Measurements from ENCODE around the gene EVL.

GRCh38 chr14:100128688-100129087 is 63.5 kb downstream of the EVL start:
- TF ChIP-seq CTCF (IDR thresholded peaks at IDR 0.05 in 2 of 3, conservative IDR thresholded peaks at IDR 0.05 in 1 of 3; ENCODE audit: control insufficient read depth in 2 of 3, extremely low read depth in 1 of 3, insufficient read depth in 1 of 3, low read depth in 3 of 3, low read length in 3 of 3) (no peak), POLR2AphosphoS5 (IDR thresholded peaks at IDR 0.05; ENCODE audit: low read length) (no peak), SMAD5 (IDR thresholded peaks at IDR 0.05; ENCODE audit: low read depth) (no peak), CEBPB (IDR thresholded peaks at IDR 0.05; ENCODE audit: borderline replicate concordance in 1 of 2, low read depth in 2 of 2, low read length in 2 of 2) (no peak), NFYA (IDR thresholded peaks at IDR 0.05; ENCODE audit: borderline replicate concordance, low read depth, low read length) (no peak), CHD2 (IDR thresholded peaks at IDR 0.05; ENCODE audit: borderline replicate concordance, low read depth, low read length) (no peak), ATF7 (IDR thresholded peaks at IDR 0.05; ENCODE audit: low read depth) (no peak), REST (IDR thresholded peaks at IDR 0.05; ENCODE audit: low read depth, low read length) (no peak), POLR2A (IDR thresholded peaks at IDR 0.05; ENCODE audit: low read depth, low read length) (0 out of 2 replicates have a peak, but pooled peaks have one; percentile 26), EZH2 (IDR thresholded peaks at IDR 0.05; ENCODE audit: borderline replicate concordance, control insufficient read depth, low read depth, low read length) (no peak), POLR2AphosphoS2 (IDR thresholded peaks at IDR 0.05; ENCODE audit: low read depth, low read length) (no peak), EP300 (IDR thresholded peaks at IDR 0.05; ENCODE audit: borderline replicate concordance in 1 of 2, control insufficient read depth in 1 of 2, low read depth in 2 of 2, low read length in 2 of 2) (no peak), RB1 (IDR thresholded peaks at IDR 0.05; ENCODE audit: borderline replicate concordance) (no peak), ELK1 (IDR thresholded peaks at IDR 0.05; ENCODE audit: low read depth, low read length) (no peak)

All from GM12878 (cell line).